ENCODE measurements around the gene PIK3CB. TPM values are rescaled to one million over a fixed set of nuclear protein-coding genes. Genes with fewer than 3 reads are reported as not detected.

Gene PIK3CB
- total RNA-seq = 36.3 TPM

DNA sequence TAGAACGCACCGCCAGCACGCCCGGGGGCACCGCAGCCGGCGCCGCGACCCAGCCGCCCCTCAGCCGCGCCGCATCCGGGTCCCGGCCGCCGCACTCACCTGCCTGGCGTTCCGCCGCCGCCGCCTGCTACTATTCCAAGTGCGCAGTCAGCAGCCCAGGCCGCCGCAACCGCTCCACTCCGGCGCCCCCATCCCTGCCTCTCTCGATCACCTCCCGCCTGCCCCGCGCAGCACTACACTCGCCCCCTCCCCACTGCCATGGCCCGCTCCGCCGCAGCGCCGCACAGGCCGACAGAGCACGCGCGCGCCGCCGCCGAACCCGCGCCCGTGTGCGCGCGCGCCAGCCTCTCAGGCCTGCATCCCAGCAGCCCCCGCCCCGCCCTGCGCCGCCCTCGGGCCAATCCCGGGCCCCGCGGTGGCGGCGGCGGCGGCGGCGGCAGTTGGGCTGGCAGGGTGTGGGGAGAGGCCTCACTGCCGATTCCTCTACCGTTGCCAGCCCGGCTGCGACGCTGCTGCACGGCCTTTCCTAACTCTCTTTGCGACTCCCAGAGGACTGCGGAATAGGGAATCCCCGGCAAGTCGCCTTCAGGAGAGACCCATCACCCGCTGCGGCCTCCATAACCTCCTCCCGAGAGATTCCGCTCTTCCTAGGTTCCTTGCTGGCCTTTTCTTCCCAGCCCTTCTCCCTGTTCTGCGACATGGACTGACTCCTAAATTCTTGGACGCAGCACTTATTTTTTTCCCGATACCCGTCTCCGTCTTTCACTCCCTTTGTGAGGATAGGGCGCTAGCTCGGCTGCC is at the start of gene PIK3CB:
TSS of gene PIK3CB (minus strand) at position 333 of the 801 bp plus-strand sequence. CDS start 75,585 bp downstream, outside the sequence.

GRCh38 chr3:138608322-138609135 is 226.2 kb downstream of the PIK3CB start, which contains the start of gene FAIM:
Gene FAIM (plus strand): TSS chr3:138608771. CDS start chr3:138619727, 10,956 bp downstream.

Other genes with a start within 250 kb of the PIK3CB start
- 69.5 TPM for gene CEP70, start 240.7 kb downstream of the PIK3CB start, total RNA-seq
- gene FAIM, start 226.2 kb downstream of the PIK3CB start, total RNA-seq = 22.8 TPM
- 0.31 TPM for gene FOXL2, start 112.2 kb upstream of the PIK3CB start, total RNA-seq
- gene FOXL2NB, start 112.3 kb upstream of the PIK3CB start, total RNA-seq = 0.94 TPM
- not detected for gene PRR23A, start 171.3 kb upstream of the PIK3CB start, total RNA-seq
- not detected for gene PRR23B, start 186.0 kb upstream of the PIK3CB start, total RNA-seq
- not detected for gene PRR23C, start 210.0 kb upstream of the PIK3CB start, total RNA-seq